K562 (cell line): ENCODE data around the gene KLK1.
"Not testable (repeated sequence)": the region's sequence is repeated elsewhere in the genome, so short reads cannot be mapped to it uniquely, and the experiment has no call there.

Source experiments
- CTCF ChIP-seq, 3 experiments: IDR thresholded peaks in 2 of 3; conservative IDR thresholded peaks in 1 of 3; 2 replicates each; pipeline ENCODE4 v1.5.1; 2011 to 2012; ENCODE audit warnings: low read length in 3 of 3, mild to moderate bottlenecking in 3 of 3, control low read depth in 2 of 3, improper control_type of control experiment in 1 of 3, inconsistent platforms in 1 of 3, low read depth in 1 of 3, mixed read lengths in 1 of 3, moderate library complexity in 1 of 3; ENCODE audit not compliant: insufficient read depth in 2 of 3
- FOXP1 ChIP-seq: sonication (generic); formaldehyde crosslinking; IDR thresholded peaks from 2 replicates; pipeline ENCODE4 v1.8.0; 2022; ENCODE audit warnings: mild to moderate bottlenecking, missing genetic modification reagents
- HMGN3 ChIP-seq: IDR thresholded peaks from 2 replicates; pipeline ENCODE4 v1.6.1; 2011; ENCODE audit warnings: borderline replicate concordance, low read depth, mild to moderate bottlenecking, mixed read lengths, low read length; ENCODE audit not compliant: insufficient read length; ENCODE audit errors: extremely low read depth

GRCh38 chr19:50773454-50773853 lies 50.1 kb downstream of the KLK1 start:
- not testable (repeated sequence) for TF ChIP-seq FOXP1 (CRISPR knock-in tag); CTCF (IDR thresholded peaks at IDR 0.05 in 2 of 3, conservative IDR thresholded peaks at IDR 0.05 in 1 of 3; ENCODE audit: insufficient read depth in 2 of 3, low read depth in 1 of 3, low read length in 3 of 3); HMGN3
